Panc1 (cell line): ENCODE data around the gene GRM7. TPM values are rescaled to one million over a fixed set of nuclear protein-coding genes. Genes with fewer than 3 reads are reported as not detected.

Experiments used
- ATAC-seq: fragments of 200-7000 bp; cut with Tn5 transposase; 2 replicates; pipeline ENCODE4 v1.9.1; 2020; ENCODE audit warnings: mild to moderate bottlenecking, moderate library complexity
- BruUV-seq: library from RNA; stranded (reverse); fragments of 400-500 nt; replicated peaks from 2 replicates; lab custom pipeline; 2021; lab: Mats Ljungman, UMichigan
- CTCF ChIA-PET: fragments of 300-600 bp; sonication (Branson Sonifier 250); formaldehyde crosslinking; loops from one replicate; lab custom pipeline; 2022; ENCODE audit warnings: antibody characterized with exemption; lab: Charles Lee
- POLR2A ChIA-PET: fragments of 300-600 bp; sonication (Branson Sonifier 250); formaldehyde crosslinking; loops from one replicate; lab custom pipeline; 2022; ENCODE audit warnings: antibody characterized with exemption; lab: Charles Lee
- DNase-seq: peaks from one replicate; pipeline ENCODE4 v3.0.0-alpha.2; 2010; ENCODE audit warnings: low read depth, low spot score
- H3K27ac ChIP-seq: 2 replicates; pipeline ENCODE4 v1.5.1; 2011; ENCODE audit warnings: mild to moderate bottlenecking, low read length, inconsistent platforms
- H3K27me3 ChIP-seq: fragments of 200-500 bp; sonication (Bioruptor generic); 2 replicates; pipeline ENCODE4 v1.6.0; 2014; ENCODE audit warnings: low read length, inconsistent platforms; ENCODE audit not compliant: control insufficient read depth, insufficient read depth
- H3K36me3 ChIP-seq: fragments of 200-500 bp; sonication (Bioruptor generic); 2 replicates; pipeline ENCODE4 v1.5.1; 2014; ENCODE audit warnings: inconsistent platforms, mild to moderate bottlenecking, low read length, moderate library complexity; ENCODE audit not compliant: control insufficient read depth, insufficient read depth
- H3K4me1 ChIP-seq: 2 replicates; pipeline ENCODE4 v1.5.1; 2011; ENCODE audit warnings: inconsistent platforms, mild to moderate bottlenecking, low read length, moderate library complexity; ENCODE audit not compliant: control insufficient read depth, insufficient read depth
- H3K4me3 ChIP-seq, 2 experiments: 2 replicates each; pipeline ENCODE4 v1.5.1; 2011 to 2012; ENCODE audit warnings: low read depth in 2 of 2, low read length in 2 of 2, mild to moderate bottlenecking in 2 of 2, inconsistent platforms in 1 of 2, moderate library complexity in 1 of 2
- H3K9me3 ChIP-seq: fragments of 200-500 bp; sonication (Bioruptor generic); 2 replicates; pipeline ENCODE4 v1.5.1; 2014; ENCODE audit warnings: low read depth, mild to moderate bottlenecking, inconsistent platforms, low read length, moderate library complexity; ENCODE audit not compliant: control insufficient read depth, insufficient read depth
- CTCF ChIP-seq: fragments of 450-650 bp; IDR thresholded peaks from 2 replicates; pipeline ENCODE4 v1.5.1; 2017; ENCODE audit warnings: mild to moderate bottlenecking
- POLR2AphosphoS5 ChIP-seq: IDR thresholded peaks from 2 replicates; pipeline ENCODE4 v1.6.1; 2012; ENCODE audit warnings: mild to moderate bottlenecking, low read depth, low read length, moderate library complexity
- SIN3A ChIP-seq: IDR thresholded peaks from 2 replicates; pipeline ENCODE4 v1.6.1; 2012; ENCODE audit warnings: low read depth, mild to moderate bottlenecking, low read length, moderate library complexity, borderline replicate concordance; ENCODE audit not compliant: insufficient read depth
- TCF7L2 ChIP-seq: IDR thresholded peaks from 2 replicates; pipeline ENCODE4 v1.6.1; 2011; ENCODE audit warnings: mild to moderate bottlenecking, low read depth, low read length, inconsistent platforms
- in situ Hi-C: cut with HindIII; loops from 2 replicates; pipeline ENCODE4 v1.10.0; 2016; ENCODE audit warnings: low sequenced_read_pairs, low pct_unique_long_range_greater_than_20kb
- intact Hi-C: fragments of 100-400 bp; cut with micrococcal nuclease; formaldehyde crosslinking; loops from one replicate; pipeline ENCODE4 v1.10.0; 2022; ENCODE audit not compliant: unreplicated experiment
- total RNA-seq: library from RNA; stranded (reverse); gene quantifications from one replicate; pipeline ENCODE4 v1.2.1, GENCODE V29; 2021; ENCODE audit not compliant: unreplicated experiment
- TF ChIP-seq, protein P1 (sequence below), 2 experiments: IDR thresholded peaks; 2 replicates each; pipeline ENCODE4 v1.6.1; 2011 to 2012; ENCODE audit warnings: low read depth in 2 of 2, control low read depth in 1 of 2, low read length in 1 of 2, mild to moderate bottlenecking in 1 of 2, moderate library complexity in 1 of 2; ENCODE audit not compliant: insufficient read depth in 1 of 2

Gene GRM7
- total RNA-seq, 1 experiment from 2014 or later = not detected

GRCh38 chr3:7396534-7396933 is 535.6 kb downstream of the GRM7 start:
- Histone ChIP-seq H3K27ac (no peak overlapping the region), H3K9me3 (no peaks in the 10 kb centered on the region), H3K4me3 (no peak overlapping the region), H3K27me3 (no peaks in the 10 kb centered on the region), H3K36me3 (no peaks in the 10 kb centered on the region), H3K4me1 (no peaks in the 10 kb centered on the region)
- intact Hi-C loops = no loop called here
- TF ChIP-seq SIN3A (no peak), TCF7L2 (no peak), CTCF (no peak), POLR2AphosphoS5 (no peak)
- TF ChIP-seq, protein P1, sequence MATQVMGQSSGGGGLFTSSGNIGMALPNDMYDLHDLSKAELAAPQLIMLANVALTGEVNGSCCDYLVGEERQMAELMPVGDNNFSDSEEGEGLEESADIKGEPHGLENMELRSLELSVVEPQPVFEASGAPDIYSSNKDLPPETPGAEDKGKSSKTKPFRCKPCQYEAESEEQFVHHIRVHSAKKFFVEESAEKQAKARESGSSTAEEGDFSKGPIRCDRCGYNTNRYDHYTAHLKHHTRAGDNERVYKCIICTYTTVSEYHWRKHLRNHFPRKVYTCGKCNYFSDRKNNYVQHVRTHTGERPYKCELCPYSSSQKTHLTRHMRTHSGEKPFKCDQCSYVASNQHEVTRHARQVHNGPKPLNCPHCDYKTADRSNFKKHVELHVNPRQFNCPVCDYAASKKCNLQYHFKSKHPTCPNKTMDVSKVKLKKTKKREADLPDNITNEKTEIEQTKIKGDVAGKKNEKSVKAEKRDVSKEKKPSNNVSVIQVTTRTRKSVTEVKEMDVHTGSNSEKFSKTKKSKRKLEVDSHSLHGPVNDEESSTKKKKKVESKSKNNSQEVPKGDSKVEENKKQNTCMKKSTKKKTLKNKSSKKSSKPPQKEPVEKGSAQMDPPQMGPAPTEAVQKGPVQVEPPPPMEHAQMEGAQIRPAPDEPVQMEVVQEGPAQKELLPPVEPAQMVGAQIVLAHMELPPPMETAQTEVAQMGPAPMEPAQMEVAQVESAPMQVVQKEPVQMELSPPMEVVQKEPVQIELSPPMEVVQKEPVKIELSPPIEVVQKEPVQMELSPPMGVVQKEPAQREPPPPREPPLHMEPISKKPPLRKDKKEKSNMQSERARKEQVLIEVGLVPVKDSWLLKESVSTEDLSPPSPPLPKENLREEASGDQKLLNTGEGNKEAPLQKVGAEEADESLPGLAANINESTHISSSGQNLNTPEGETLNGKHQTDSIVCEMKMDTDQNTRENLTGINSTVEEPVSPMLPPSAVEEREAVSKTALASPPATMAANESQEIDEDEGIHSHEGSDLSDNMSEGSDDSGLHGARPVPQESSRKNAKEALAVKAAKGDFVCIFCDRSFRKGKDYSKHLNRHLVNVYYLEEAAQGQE (IDR thresholded peaks at IDR 0.05; ENCODE audit: insufficient read depth in 1 of 2, low read depth in 2 of 2, low read length in 1 of 2) = no peak
- no peak for ATAC-seq
- ChIA-PET CTCF (no interaction called here), POLR2A (no interaction called here)
- no peak for DNase-seq
- no TSS peak for BruUV-seq
- in situ Hi-C loops = no loop called here

- ChIA-PET POLR2A (no interaction called here), CTCF (no interaction called here)
- intact Hi-C loops (no loop called here), in situ Hi-C loops (no loop called here)
- TF ChIP-seq SIN3A (no peak), POLR2AphosphoS5 (no peak), TCF7L2 (no peak), CTCF (no peak)
- TF ChIP-seq, protein P1 (IDR thresholded peaks at IDR 0.05; ENCODE audit: insufficient read depth in 1 of 2, low read depth in 2 of 2, low read length in 1 of 2) = no peak
- Histone ChIP-seq H3K9me3 (no peaks in the 10 kb centered on the region), H3K4me1 (no peaks in the 10 kb centered on the region), H3K27me3 (no peaks in the 10 kb centered on the region), H3K4me3 (no peak overlapping the region), H3K36me3 (no peaks in the 10 kb centered on the region), H3K27ac (no peak overlapping the region)
- DNase-seq = no peak
- no peak for ATAC-seq
- BruUV-seq = no TSS peak
Observed at GRCh38 chr3:7397097-7397496, 536.2 kb downstream of the GRM7 start.
